Non-pigmented ciliary epithelial cell (primary cell): ENCODE data around the gene MARK3.
"Not testable (repeated sequence)": the region's sequence is repeated elsewhere in the genome, so short reads cannot be mapped to it uniquely, and the experiment has no call there.

Experiments used
- DNase-seq: peaks from one replicate; pipeline ENCODE4 v3.0.0-alpha.2; 2010; ENCODE audit warnings: low read depth

The MARK3 gene

GRCh38 chr14:103492156-103492925 is 107.1 kb downstream of the MARK3 start:
- no peak for DNase-seq

- no peak for DNase-seq
Measured at GRCh38 chr14:103495854-103496253, 110.6 kb downstream of the MARK3 start.

GRCh38 chr14:103496776-103497175 is 111.6 kb downstream of the MARK3 start:
- no peak for DNase-seq

GRCh38 chr14:103499709-103500108 is 114.5 kb downstream of the MARK3 start:
- DNase-seq: no peak

- peak; percentile 47 for DNase-seq
Measured at GRCh38 chr14:103500148-103500990, 115.2 kb downstream of the MARK3 start.

GRCh38 chr14:103501041-103501870 is 116.0 kb downstream of the MARK3 start:
- no peak for DNase-seq

GRCh38 chr14:103501921-103502669 is 116.9 kb downstream of the MARK3 start:
- DNase-seq: no peak

GRCh38 chr14:103502877-103503276 is 117.7 kb downstream of the MARK3 start:
- no peak for DNase-seq

GRCh38 chr14:103503296-103503695 is 118.1 kb downstream of the MARK3 start:
- DNase-seq: no peak

- no peak for DNase-seq
Measured at GRCh38 chr14:103504991-103505565, 119.9 kb downstream of the MARK3 start.

- DNase-seq: no peak
Measured at GRCh38 chr14:103507751-103508150, 122.5 kb downstream of the MARK3 start.

- DNase-seq: no peak
Measured at GRCh38 chr14:103508521-103509329, 123.5 kb downstream of the MARK3 start.

- DNase-seq: no peak
Measured at GRCh38 chr14:103509864-103510723, 124.9 kb downstream of the MARK3 start.

- no peak for DNase-seq
Measured at GRCh38 chr14:103510724-103511693, 125.8 kb downstream of the MARK3 start.

- not testable (repeated sequence) for DNase-seq
Measured at GRCh38 chr14:103512180-103512579, 127.0 kb downstream of the MARK3 start.

GRCh38 chr14:103512701-103513611 is 127.7 kb downstream of the MARK3 start:
- peak; percentile 18 for DNase-seq
